ENCODE data around the gene TRIM7. TPM values are rescaled to one million over a fixed set of nuclear protein-coding genes. Genes with fewer than 3 reads are reported as not detected.
"Not testable (repeated sequence)": the region's sequence is repeated elsewhere in the genome, so short reads cannot be mapped to it uniquely, and the experiment has no call there.

The TRIM7 gene
- total RNA-seq, 1 experiment from 2014 or later = not detected

DNA sequence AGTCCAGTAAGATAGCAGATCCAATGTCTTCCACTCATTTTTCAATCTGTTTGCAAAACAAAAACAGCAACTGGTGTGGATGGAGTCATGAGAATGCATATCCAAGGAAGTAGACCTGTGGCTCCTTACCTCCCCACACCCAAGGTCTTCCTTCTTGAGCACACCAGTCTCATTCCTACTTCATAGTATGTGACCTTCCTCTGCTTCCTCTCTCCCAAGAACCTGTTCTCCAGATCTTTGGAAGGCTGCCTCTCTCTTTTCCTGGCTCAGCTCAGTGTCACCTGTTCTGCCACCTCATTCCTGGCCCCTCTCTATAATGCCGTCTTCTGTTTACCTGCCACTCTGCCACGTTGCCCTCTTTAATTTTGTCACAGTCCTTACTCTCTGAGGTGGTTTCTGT is 7.9 kb upstream of the TRIM7 start:
- Histone ChIP-seq H3K27me3 (replicated peaks; ENCODE audit: insufficient read depth, low read depth, low read length, poor library complexity) (no peaks in the 10 kb centered on the region), H3K9me3 (ENCODE audit: low read depth, low read length, poor library complexity, severe bottlenecking) (no peaks in the 10 kb centered on the region), H3K36me3 (ENCODE audit: insufficient read depth, low read length, poor library complexity, severe bottlenecking) (no peaks in the 10 kb centered on the region), H3K4me3 (ENCODE audit: low read depth, low read length, poor library complexity, severe bottlenecking) (no peak overlapping the region), H3K4me1 (ENCODE audit: insufficient read depth, low read length, poor library complexity, severe bottlenecking) (no peaks in the 10 kb centered on the region), H3K27ac (ENCODE audit: low read depth, low read length, poor library complexity, severe bottlenecking) (no peak overlapping the region)
- intact Hi-C loops (cut with micrococcal nuclease; ENCODE audit: unreplicated experiment) = no loop called here
- DNase-seq (ENCODE audit: low spot score) = no peak
- ChIA-PET POLR2A (ENCODE audit: low non-redundant PET) (no interaction called here), CTCF (no interaction called here)
- TF ChIP-seq EZH2 (IDR thresholded peaks at IDR 0.05; ENCODE audit: borderline replicate concordance, low read depth, low read length, poor library complexity, severe bottlenecking) = no peak
- TF ChIP-seq, protein P1, sequence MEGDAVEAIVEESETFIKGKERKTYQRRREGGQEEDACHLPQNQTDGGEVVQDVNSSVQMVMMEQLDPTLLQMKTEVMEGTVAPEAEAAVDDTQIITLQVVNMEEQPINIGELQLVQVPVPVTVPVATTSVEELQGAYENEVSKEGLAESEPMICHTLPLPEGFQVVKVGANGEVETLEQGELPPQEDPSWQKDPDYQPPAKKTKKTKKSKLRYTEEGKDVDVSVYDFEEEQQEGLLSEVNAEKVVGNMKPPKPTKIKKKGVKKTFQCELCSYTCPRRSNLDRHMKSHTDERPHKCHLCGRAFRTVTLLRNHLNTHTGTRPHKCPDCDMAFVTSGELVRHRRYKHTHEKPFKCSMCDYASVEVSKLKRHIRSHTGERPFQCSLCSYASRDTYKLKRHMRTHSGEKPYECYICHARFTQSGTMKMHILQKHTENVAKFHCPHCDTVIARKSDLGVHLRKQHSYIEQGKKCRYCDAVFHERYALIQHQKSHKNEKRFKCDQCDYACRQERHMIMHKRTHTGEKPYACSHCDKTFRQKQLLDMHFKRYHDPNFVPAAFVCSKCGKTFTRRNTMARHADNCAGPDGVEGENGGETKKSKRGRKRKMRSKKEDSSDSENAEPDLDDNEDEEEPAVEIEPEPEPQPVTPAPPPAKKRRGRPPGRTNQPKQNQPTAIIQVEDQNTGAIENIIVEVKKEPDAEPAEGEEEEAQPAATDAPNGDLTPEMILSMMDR (conservative IDR thresholded peaks at IDR 0.05; ENCODE audit: low read depth, low read length) = no peak
- no TSS peak for BruUV-seq (replicated peaks)

DNA sequence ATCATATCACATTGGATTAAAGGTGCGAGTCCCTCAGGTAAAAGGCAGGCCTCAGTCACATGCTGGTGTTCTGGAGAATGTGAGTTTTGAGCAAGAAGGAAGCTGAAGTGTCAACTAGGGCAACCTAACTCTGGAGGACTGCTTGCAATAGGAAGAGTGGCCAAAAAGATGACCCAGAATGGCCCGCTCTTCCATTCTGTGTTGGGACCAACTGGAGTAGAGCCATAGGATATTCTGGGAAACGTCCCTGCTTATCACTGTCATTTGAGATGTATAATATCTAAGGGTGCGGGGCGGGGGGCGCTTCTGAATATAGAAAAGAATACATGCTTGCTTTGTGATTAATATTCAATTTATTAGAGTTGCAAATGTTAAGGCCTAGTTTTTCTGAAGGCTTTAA is 7.1 kb upstream of the TRIM7 start:
- Histone ChIP-seq H3K4me3 (ENCODE audit: low read depth, low read length, poor library complexity, severe bottlenecking) (no peak overlapping the region), H3K27ac (ENCODE audit: low read depth, low read length, poor library complexity, severe bottlenecking) (no peak overlapping the region), H3K36me3 (ENCODE audit: insufficient read depth, low read length, poor library complexity, severe bottlenecking) (no peaks in the 10 kb centered on the region), H3K9me3 (ENCODE audit: low read depth, low read length, poor library complexity, severe bottlenecking) (no peaks in the 10 kb centered on the region), H3K27me3 (replicated peaks; ENCODE audit: insufficient read depth, low read depth, low read length, poor library complexity) (no peaks in the 10 kb centered on the region), H3K4me1 (ENCODE audit: insufficient read depth, low read length, poor library complexity, severe bottlenecking) (no peaks in the 10 kb centered on the region)
- ChIA-PET CTCF (interaction anchor here (0.6 kb wide), 1 partner anchor 594 kb away, joined by 4 read pairs; no protein-coding TSS in a partner anchor), POLR2A (ENCODE audit: low non-redundant PET) (no interaction called here)
- intact Hi-C loops (cut with micrococcal nuclease; ENCODE audit: unreplicated experiment) = no loop called here
- DNase-seq (ENCODE audit: low spot score) = no peak
- BruUV-seq (replicated peaks) = no TSS peak
- TF ChIP-seq EZH2 (IDR thresholded peaks at IDR 0.05; ENCODE audit: borderline replicate concordance, low read depth, low read length, poor library complexity, severe bottlenecking) = no peak
- TF ChIP-seq, protein P1 (conservative IDR thresholded peaks at IDR 0.05; ENCODE audit: low read depth, low read length) = no peak

DNA sequence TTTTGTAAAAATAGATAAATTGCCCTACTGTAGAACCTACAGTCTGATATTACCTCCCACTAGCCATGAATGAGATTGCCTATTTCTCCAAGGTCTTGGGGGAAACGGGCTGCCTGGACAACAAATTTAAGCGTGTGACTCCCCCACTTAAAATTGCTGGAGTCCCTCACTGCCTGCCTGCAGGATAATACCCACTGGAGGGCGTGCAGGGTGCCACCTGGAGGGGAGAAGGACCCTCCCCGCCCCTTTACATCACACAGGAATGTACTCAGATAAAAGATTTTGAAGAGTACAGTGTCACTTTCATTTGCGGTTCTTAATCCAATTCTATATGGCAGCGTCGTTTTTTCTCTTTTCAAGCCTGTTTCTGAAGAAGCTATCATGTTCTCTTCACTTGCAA is 6.2 kb upstream of the TRIM7 start:
- BruUV-seq (replicated peaks) = no TSS peak
- H3K9me3 ChIP-seq (ENCODE audit: low read depth, low read length, poor library complexity, severe bottlenecking) = no peaks in the 10 kb centered on the region
- H3K4me3 ChIP-seq (ENCODE audit: low read depth, low read length, poor library complexity, severe bottlenecking) = no peak overlapping the region
- CTCF ChIA-PET = interaction anchor here (0.6 kb wide), 1 partner anchor 593 kb away, joined by 4 read pairs; no protein-coding TSS in a partner anchor
- POLR2A ChIA-PET (ENCODE audit: low non-redundant PET) = no interaction called here
- no peak for TF ChIP-seq EZH2 (IDR thresholded peaks at IDR 0.05; ENCODE audit: borderline replicate concordance, low read depth, low read length, poor library complexity, severe bottlenecking)
- TF ChIP-seq, protein P1 (conservative IDR thresholded peaks at IDR 0.05; ENCODE audit: low read depth, low read length) = 0 out of 2 replicates have a peak, but pooled peaks have one; percentile 13
- intact Hi-C loops (cut with micrococcal nuclease; ENCODE audit: unreplicated experiment) = no loop called here
- H3K27ac ChIP-seq (ENCODE audit: low read depth, low read length, poor library complexity, severe bottlenecking) = no peak overlapping the region
- no peaks in the 10 kb centered on the region for H3K27me3 ChIP-seq (replicated peaks; ENCODE audit: insufficient read depth, low read depth, low read length, poor library complexity)
- H3K36me3 ChIP-seq (ENCODE audit: insufficient read depth, low read length, poor library complexity, severe bottlenecking) = no peaks in the 10 kb centered on the region
- no peaks in the 10 kb centered on the region for H3K4me1 ChIP-seq (ENCODE audit: insufficient read depth, low read length, poor library complexity, severe bottlenecking)
- no peak for DNase-seq (ENCODE audit: low spot score)

DNA sequence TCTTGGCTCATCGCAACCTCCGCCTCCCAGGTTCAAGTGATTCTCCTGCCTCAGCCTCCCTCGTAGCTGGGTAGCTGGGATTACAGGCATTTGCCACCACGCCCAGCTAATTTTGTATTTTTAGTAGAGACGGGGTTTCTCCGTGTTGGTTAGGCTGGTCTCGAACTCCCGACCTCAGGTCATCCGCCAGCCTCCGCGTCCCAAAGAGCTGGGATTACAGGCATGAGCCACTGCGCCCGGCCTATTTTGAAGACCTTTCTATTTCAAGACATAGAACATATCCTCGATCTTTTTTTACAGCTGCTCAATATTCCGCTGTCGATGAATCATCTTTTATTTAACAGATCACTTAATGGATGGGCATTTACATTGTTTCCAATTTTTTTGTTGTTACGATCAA is 5.7 kb upstream of the TRIM7 start:
- CTCF ChIA-PET; H3K27me3 ChIP-seq (replicated peaks; ENCODE audit: insufficient read depth, low read depth, low read length, poor library complexity); intact Hi-C loops (cut with micrococcal nuclease; ENCODE audit: unreplicated experiment); BruUV-seq (replicated peaks); H3K4me3 ChIP-seq (ENCODE audit: low read depth, low read length, poor library complexity, severe bottlenecking); H3K36me3 ChIP-seq (ENCODE audit: insufficient read depth, low read length, poor library complexity, severe bottlenecking); H3K4me1 ChIP-seq (ENCODE audit: insufficient read depth, low read length, poor library complexity, severe bottlenecking); DNase-seq (ENCODE audit: low spot score); H3K27ac ChIP-seq (ENCODE audit: low read depth, low read length, poor library complexity, severe bottlenecking); H3K9me3 ChIP-seq (ENCODE audit: low read depth, low read length, poor library complexity, severe bottlenecking); POLR2A ChIA-PET (ENCODE audit: low non-redundant PET): not testable (repeated sequence)

DNA sequence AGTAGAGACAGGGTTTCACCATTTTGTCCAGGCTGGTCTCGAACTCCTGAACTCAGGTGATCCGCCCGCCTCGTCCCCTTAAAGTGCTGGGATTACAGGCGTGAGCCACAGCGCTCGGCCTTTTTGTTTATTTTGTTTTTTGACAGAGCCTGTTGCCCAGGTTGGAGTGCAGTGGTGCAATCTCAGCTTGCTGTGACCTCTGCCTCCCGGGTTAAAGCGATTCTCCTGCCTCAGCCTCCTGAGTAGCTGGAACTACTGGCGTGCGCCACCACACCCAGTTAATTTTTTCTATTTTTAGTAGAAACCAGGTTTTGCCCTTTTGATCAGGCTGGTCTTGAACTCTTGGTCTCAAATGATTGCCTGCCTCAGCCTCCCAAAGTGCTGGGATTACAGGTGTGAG is 5.2 kb upstream of the TRIM7 start:
- H3K4me3 ChIP-seq (ENCODE audit: low read depth, low read length, poor library complexity, severe bottlenecking); H3K9me3 ChIP-seq (ENCODE audit: low read depth, low read length, poor library complexity, severe bottlenecking); CTCF ChIA-PET; BruUV-seq (replicated peaks); POLR2A ChIA-PET (ENCODE audit: low non-redundant PET); H3K4me1 ChIP-seq (ENCODE audit: insufficient read depth, low read length, poor library complexity, severe bottlenecking); H3K36me3 ChIP-seq (ENCODE audit: insufficient read depth, low read length, poor library complexity, severe bottlenecking); intact Hi-C loops (cut with micrococcal nuclease; ENCODE audit: unreplicated experiment); DNase-seq (ENCODE audit: low spot score); H3K27me3 ChIP-seq (replicated peaks; ENCODE audit: insufficient read depth, low read depth, low read length, poor library complexity); H3K27ac ChIP-seq (ENCODE audit: low read depth, low read length, poor library complexity, severe bottlenecking): not testable (repeated sequence)
